Left renal pelvis (tissue), 4 donors: ENCODE results near the gene DPPA4. TPM values are rescaled to one million over a fixed set of nuclear protein-coding genes. Genes with fewer than 3 reads are reported as not detected.
A peak's percentile ranks its signal among the peaks of the same experiment; 100 is the strongest.

ENCODE experiments used
- DNase-seq, 4 donors: peaks; one replicate each; pipeline ENCODE4 v3.0.0-alpha.2; 2013; ENCODE audit warnings: low read depth in 4 of 4, low spot score in 3 of 4
- polyA plus RNA-seq, 4 donors: library from polyadenylated mRNA; unstranded; fragments of 120-200 nt; gene quantifications; one replicate each; pipeline ENCODE4 v1.2.1, GENCODE V29; 2013; ENCODE audit not compliant: insufficient read length in 4 of 4

DPPA4 gene
- polyA plus RNA-seq, 4 donors, result 3.6 to 12.3 (median 5.3) TPM

GRCh38 chr3:109339714-109340648 lies 2.6 kb upstream of the DPPA4 start:
- no peak for DNase-seq

- peak in 1 of 4 donors; percentile 44 for DNase-seq
These were observed 1.9 kb upstream of the DPPA4 start for GRCh38 chr3:109339197-109339596.

- no peak for DNase-seq
These were observed 976 bp upstream of the DPPA4 start for GRCh38 chr3:109338322-109338721.

GRCh38 chr3:109336291-109336861 lies 970 bp downstream of the DPPA4 start:
- DNase-seq, result no peak

- no peak for DNase-seq
These were observed 2.8 kb downstream of the DPPA4 start for GRCh38 chr3:109334572-109334971.

GRCh38 chr3:109331692-109332091 lies 5.7 kb downstream of the DPPA4 start:
- DNase-seq, result no peak

GRCh38 chr3:109330405-109330804 lies 6.9 kb downstream of the DPPA4 start:
- DNase-seq, result no peak

- no peak for DNase-seq
These were observed 9.1 kb downstream of the DPPA4 start for GRCh38 chr3:109328202-109328601.

- no peak for DNase-seq
These were observed 11.7 kb downstream of the DPPA4 start for GRCh38 chr3:109325657-109326056.

GRCh38 chr3:109325109-109325508 lies 12.2 kb downstream of the DPPA4 start:
- no peak for DNase-seq

- no peak for DNase-seq
These were observed 21.1 kb downstream of the DPPA4 start, which contains the start of gene DPPA2 for GRCh38 chr3:109316162-109316730. TSS of gene DPPA2 (minus strand) at chr3:109316517. CDS start at chr3:109314542, 1,975 bp downstream.

- DNase-seq, result no peak
These were observed 24.3 kb downstream of the DPPA4 start for GRCh38 chr3:109313061-109313460.

- no peak for DNase-seq
These were observed 39.9 kb downstream of the DPPA4 start for GRCh38 chr3:109297496-109297895.

GRCh38 chr3:109284071-109284470 lies 53.3 kb downstream of the DPPA4 start:
- no peak for DNase-seq

GRCh38 chr3:109278546-109278945 lies 58.8 kb downstream of the DPPA4 start:
- no peak for DNase-seq

- no peak for DNase-seq
These were observed 59.2 kb downstream of the DPPA4 start for GRCh38 chr3:109278141-109278540.

Other genes starting within 250 kb of the DPPA4 start
- under 1 TPM; 0.20 to 0.83 (median 0.59) TPM for gene MORC1, start 219.4 kb downstream of the DPPA4 start, polyA plus RNA-seq
- 10 to 100 TPM in 3 of 4 donors, under 1 TPM in 1; 0.27 to 17.5 (median 12.9) TPM for gene C3orf85, start 200.8 kb downstream of the DPPA4 start, polyA plus RNA-seq
- 1 to 10 TPM in 2 of 4 donors, under 1 TPM in 2; 0.19 to 1.6 (median 1.1) TPM for gene DPPA2, start 21.0 kb downstream of the DPPA4 start, polyA plus RNA-seq